HepG2 (cell line): Measurements from ENCODE around the gene AQP12A. TPM values are rescaled to one million over a fixed set of nuclear protein-coding genes. Genes with fewer than 3 reads are reported as not detected.

Experiments used
- ATAC-seq: fragments of 200-7000 bp; cut with Tn5 transposase; 3 replicates; pipeline ENCODE4 v1.9.1; 2020; ENCODE audit warnings: mild to moderate bottlenecking, moderate library complexity
- BruUV-seq: library from RNA; stranded (reverse); fragments of 400-500 nt; replicated peaks from 2 replicates; lab custom pipeline; 2021; lab: Mats Ljungman, UMichigan
- CTCF ChIA-PET: fragments of 300-600 bp; formaldehyde crosslinking; extraction: SDS; loops from one replicate; lab custom pipeline; 2021; ENCODE audit warnings: low total read pairs, inconsistent platforms, low intra/inter-chr PET ratio; lab: Yijun Ruan, JAX
- POLR2A ChIA-PET: fragments of 350-600 bp; sonication (Branson Sonifier 250); formaldehyde crosslinking; loops from one replicate; lab custom pipeline; 2020; ENCODE audit warnings: antibody characterized with exemption, inconsistent platforms; lab: Yijun Ruan, JAX
- DNase-seq: peaks from one replicate; pipeline ENCODE4 v3.0.0-alpha.2; 2015; ENCODE audit warnings: low spot score
- FAIRE-seq: peaks from 3 replicates; lab custom pipeline; 2011; peaks lifted over from hg19 to GRCh38; lab: Jason Lieb, UNC
- H2AFZ ChIP-seq: one replicate; pipeline ENCODE4 v1.6.1; 2011; ENCODE audit warnings: low read length, inconsistent platforms
- H3K27ac ChIP-seq: fragments of 300-600 bp; 3 replicates; pipeline ENCODE4 v1.8.0; 2011; ENCODE audit warnings: mixed run types, mild to moderate bottlenecking, mixed read lengths, low read length, inconsistent platforms; ENCODE audit not compliant: insufficient read depth; ENCODE audit errors: extremely low read length
- H3K27me3 ChIP-seq, 2 experiments: fragments of 200-600 bp in 1 of 2; 2 replicates in 1 of 2; 3 replicates in 1 of 2; pipeline versions ENCODE4 v1.6.0 to v1.8.0; 2011; ENCODE audit warnings: low read length in 2 of 2, mild to moderate bottlenecking in 2 of 2, moderate library complexity in 2 of 2, inconsistent platforms in 1 of 2; ENCODE audit not compliant: insufficient read depth in 2 of 2, control insufficient read depth in 1 of 2
- H3K36me3 ChIP-seq, 2 experiments: fragments of 200-600 bp in 1 of 2; replicated peaks in 1 of 2; 2 replicates in 1 of 2; 3 replicates in 1 of 2; pipeline versions ENCODE4 v1.5.1 to v1.8.0; 2011; ENCODE audit warnings: low read length in 2 of 2, inconsistent platforms in 1 of 2; ENCODE audit not compliant: insufficient read depth in 2 of 2, control insufficient read depth in 1 of 2
- H3K4me1 ChIP-seq: 2 replicates; pipeline ENCODE4 v1.5.1; 2012; ENCODE audit warnings: low read length, inconsistent platforms; ENCODE audit not compliant: insufficient read depth
- H3K4me2 ChIP-seq: 2 replicates; pipeline ENCODE4 v1.6.0; 2011; ENCODE audit warnings: low read depth, low read length, inconsistent platforms
- H3K4me3 ChIP-seq, 3 experiments: fragments of 200-600 bp in 1 of 3; sonication (generic), shearing (Covaris generic) in 1 of 3; replicated peaks in 1 of 3; 2 replicates each; pipeline ENCODE4 v1.5.1; 2011 to 2016; ENCODE audit warnings: low read length in 3 of 3, inconsistent platforms in 2 of 3, low read depth in 2 of 3, mild to moderate bottlenecking in 2 of 3, control low read depth in 1 of 3, mixed read lengths in 1 of 3; ENCODE audit not compliant: insufficient read depth in 1 of 3
- H3K79me2 ChIP-seq: one replicate; pipeline ENCODE4 v1.6.1; 2011; ENCODE audit warnings: low read length, inconsistent platforms; ENCODE audit not compliant: insufficient read depth
- H3K9ac ChIP-seq: 2 replicates; pipeline ENCODE4 v1.6.0; 2011; ENCODE audit warnings: mild to moderate bottlenecking, low read depth, low read length, inconsistent platforms; ENCODE audit not compliant: insufficient read depth
- H3K9me3 ChIP-seq: 2 replicates; pipeline ENCODE4 v1.5.1; 2012; ENCODE audit warnings: mild to moderate bottlenecking, low read length
- H4K20me1 ChIP-seq: 2 replicates; pipeline ENCODE4 v1.6.0; 2011; ENCODE audit warnings: inconsistent platforms, mild to moderate bottlenecking, low read length, moderate library complexity; ENCODE audit not compliant: insufficient read depth
- ATAD3A ChIP-seq: sonication (generic); formaldehyde crosslinking; IDR thresholded peaks from 2 replicates; pipeline ENCODE4 v1.4.0; 2020; ENCODE audit warnings: missing genetic modification reagents
- CBFB ChIP-seq: sonication (generic); formaldehyde crosslinking; IDR thresholded peaks from 2 replicates; pipeline ENCODE4 v1.4.0; 2020; ENCODE audit warnings: missing genetic modification reagents
- CREB1 ChIP-seq, 2 experiments: fragments of 450-650 bp in 1 of 2; IDR thresholded peaks; 2 replicates each; pipeline ENCODE4 v1.6.1; 2016 to 2017; ENCODE audit warnings: control low read depth in 1 of 2, mild to moderate bottlenecking in 1 of 2, missing compliant biosample characterization in 1 of 2, missing genetic modification characterization in 1 of 2
- FOXM1 ChIP-seq: sonication (generic); formaldehyde crosslinking; IDR thresholded peaks from 2 replicates; pipeline ENCODE4 v1.5.0; 2020; ENCODE audit warnings: missing genetic modification reagents
- FUBP1 ChIP-seq: sonication (generic); formaldehyde crosslinking; IDR thresholded peaks from 2 replicates; pipeline ENCODE4 v1.5.1; 2020; ENCODE audit warnings: missing genetic modification reagents, mild to moderate bottlenecking, borderline replicate concordance
- GATA4 ChIP-seq: sonication (generic); IDR thresholded peaks from 2 replicates; pipeline ENCODE4 v1.6.1; 2016; ENCODE audit warnings: antibody characterized with exemption, low read depth, borderline replicate concordance
- GLI4 ChIP-seq: sonication (generic); formaldehyde crosslinking; IDR thresholded peaks from 2 replicates; pipeline ENCODE4 v1.5.1; 2020; ENCODE audit warnings: missing genetic modification reagents, mild to moderate bottlenecking, moderate library complexity, borderline replicate concordance
- GMEB2 ChIP-seq: IDR thresholded peaks from 2 replicates; pipeline ENCODE4 v1.6.1; 2016; ENCODE audit warnings: missing biosample characterization, missing genetic modification reagents, low read depth
- HDAC6 ChIP-seq: fragments of 200-600 bp; sonication (generic); IDR thresholded peaks from 2 replicates; pipeline ENCODE4 v1.7.0; 2017; ENCODE audit warnings: mild to moderate bottlenecking, antibody characterized with exemption, low read length, low read depth
- HMGXB3 ChIP-seq: sonication (generic); formaldehyde crosslinking; IDR thresholded peaks from 2 replicates; pipeline ENCODE4 v1.4.0; 2020; ENCODE audit warnings: missing genetic modification reagents, borderline replicate concordance
- HOXA3 ChIP-seq: sonication (generic); formaldehyde crosslinking; IDR thresholded peaks from 2 replicates; pipeline ENCODE4 v1.5.0; 2020; ENCODE audit warnings: missing genetic modification reagents
- HOXA9 ChIP-seq: sonication (generic); formaldehyde crosslinking; IDR thresholded peaks from 2 replicates; pipeline ENCODE4 v1.8.1; 2022; ENCODE audit warnings: missing genetic modification reagents, mild to moderate bottlenecking, moderate library complexity, borderline replicate concordance
- ZNF3 ChIP-seq: IDR thresholded peaks from 2 replicates; pipeline ENCODE4 v1.7.0; 2017; ENCODE audit warnings: inconsistent platforms
- ZNF343 ChIP-seq: sonication (generic); formaldehyde crosslinking; IDR thresholded peaks from 2 replicates; pipeline ENCODE4 v1.4.0; 2020; ENCODE audit warnings: mild to moderate bottlenecking, missing genetic modification reagents
- ZNF740 ChIP-seq: sonication (generic); formaldehyde crosslinking; IDR thresholded peaks from 2 replicates; pipeline ENCODE4 v1.4.0; 2020; ENCODE audit warnings: missing genetic modification reagents
- WGBS: methylation state at CpG from one replicate; pipeline ENCODE4 v1.1.6; 2017; ENCODE audit warnings: low lambda C conversion rate; 5-methylcytosine and 5-hydroxymethylcytosine counted together
- in situ Hi-C: cut with HindIII; loops from 2 replicates; pipeline ENCODE4 v1.10.0; 2017; ENCODE audit warnings: low pct_unique_long_range_greater_than_20kb; ENCODE audit not compliant: extremely low pct_ligation_motif_present
- intact Hi-C: fragments of 100-400 bp; cut with micrococcal nuclease; formaldehyde crosslinking; loops from one replicate; pipeline ENCODE4 v1.10.0; 2022; ENCODE audit not compliant: unreplicated experiment
- polyA plus RNA-seq, 8 experiments: library from polyadenylated mRNA; depleted of rRNA in 3 of 8; stranded (reverse) in 7 of 8; unstranded in 1 of 8; fragments of >200 nt; fragmentation: Illumina TruSeq in 4 of 8; extraction: Trizol in 4 of 8; gene quantifications; 2 replicates each; pipeline versions ENCODE4 v1.2.1 to v1.2.3, GENCODE V29; 2011 to 2016; ENCODE audit warnings: low read depth in 4 of 8, missing spikeins in 1 of 8, mixed read lengths in 1 of 8; ENCODE audit not compliant: insufficient read depth in 1 of 8
- total RNA-seq, 5 experiments: library from RNA; depleted of rRNA; stranded (reverse); fragments of >200 nt; fragmentation: Illumina TruSeq; extraction: Trizol; gene quantifications; 2 replicates each; pipeline ENCODE4 v1.2.3, GENCODE V29; 2016; ENCODE audit warnings: low read depth in 1 of 5

The AQP12A gene
- total and polyA plus RNA-seq, 2 of the 13 experiments (the other 11 are each of a cell fraction or from before 2014, with no cell fraction given): not detected

GRCh38 chr2:240646176-240646899 is 45.3 kb upstream of the AQP12A start:
- 45% methylated on average over 30 of the region's 36 CpGs for WGBS
- no peaks in the 10 kb centered on the region for H3K36me3 ChIP-seq
- FAIRE-seq: no peak
- no peak overlapping the region for H3K4me3 ChIP-seq
- H3K4me1 ChIP-seq: no peaks in the 10 kb centered on the region
- ChIA-PET CTCF (no interaction called here), POLR2A (no interaction called here)
- DNase-seq: no peak
- no peaks in the 10 kb centered on the region for H3K79me2 ChIP-seq
- no peak overlapping the region for H3K4me2 ChIP-seq
- no peak overlapping the region for H3K27ac ChIP-seq
- peaks cover 3% of the 10 kb centered on the region for H3K9me3 ChIP-seq
- no peaks in the 10 kb centered on the region; the same call in 1 of the 2 replicates for H4K20me1 ChIP-seq
- in situ Hi-C loops (no loop called here), intact Hi-C loops (loop anchor here (10.0 kb wide), 1 partner anchor 132 kb away; no protein-coding TSS in a partner anchor)
- no peak for ATAC-seq
- H2AFZ ChIP-seq: no peak overlapping the region
- BruUV-seq: no TSS peak
- H3K9ac ChIP-seq: no peak overlapping the region
- H3K27me3 ChIP-seq: peaks cover 46 to 96% of the 10 kb centered on the region in 2 experiments
- TF ChIP-seq FUBP1 (no peak), ZNF3 (CRISPR knock-in tag) (no peak), CBFB (no peak), ZNF343 (no peak), CREB1 (IDR thresholded peaks at IDR 0.05) (peak; percentile 94), CREB1 (CRISPR knock-in tag; IDR thresholded peaks at IDR 0.05) (no peak), FOXM1 (CRISPR knock-in tag) (no peak), HOXA3 (0 out of 2 replicates have a peak, but pooled peaks have one; percentile 31), GMEB2 (CRISPR knock-in tag) (no peak), HDAC6 (no peak), GATA4 (no peak), GLI4 (CRISPR knock-in tag) (no peak), ATAD3A (no peak), HOXA9 (CRISPR knock-in tag) (no peak), HMGXB3 (CRISPR knock-in tag) (no peak), ZNF740 (CRISPR knock-in tag) (no peak)
